Measurements from ENCODE around the gene CEL.

DNA sequence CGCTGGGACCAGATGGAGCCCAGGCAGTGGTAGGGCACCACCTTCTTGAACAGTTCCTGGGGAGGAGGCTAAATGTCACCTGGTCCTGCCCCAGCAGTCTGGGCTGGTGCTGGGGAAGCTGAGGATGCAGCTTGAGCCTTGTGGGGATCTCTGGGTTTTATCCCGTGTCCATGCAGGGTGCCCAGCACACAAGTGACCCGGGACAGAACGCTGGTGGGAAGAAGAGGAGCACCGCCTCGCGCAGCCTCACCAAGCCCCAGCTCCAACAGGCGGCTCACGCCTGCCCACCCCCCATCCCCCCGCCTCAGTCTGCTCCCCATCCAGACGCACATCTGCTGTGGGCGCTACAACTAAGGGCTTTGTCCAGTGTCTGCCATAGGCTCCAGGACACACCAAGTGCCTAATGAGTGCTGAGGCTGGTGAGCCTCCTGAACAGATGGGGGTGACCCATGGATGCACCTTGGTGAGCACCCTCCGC lies 45.5 kb downstream of the CEL start:
- no peak for TF ChIP-seq EZH2 (IDR thresholded peaks at IDR 0.05; ENCODE audit: borderline replicate concordance, control insufficient read depth, low read depth, low read length)
- TF ChIP-seq EGR1 (IDR thresholded peaks at IDR 0.05; ENCODE audit: borderline replicate concordance in 1 of 2, low read depth in 2 of 2, low read length in 2 of 2), result no peak
